H9 (cell line): ENCODE measurements around the gene MSANTD1. TPM values are rescaled to one million over a fixed set of nuclear protein-coding genes. Genes with fewer than 3 reads are reported as not detected.

ENCODE experiments used
- DNase-seq: peaks from one replicate; pipeline ENCODE4 v3.0.0-alpha.2; 2017
- H2AFZ ChIP-seq: one replicate; pipeline ENCODE4 v1.6.1; 2013; ENCODE audit warnings: mild to moderate bottlenecking, low read length, control low read depth, moderate library complexity
- H2AK5ac ChIP-seq: 2 replicates; pipeline ENCODE4 v1.6.1; 2013; ENCODE audit warnings: low read length, control low read depth, mixed read lengths; ENCODE audit not compliant: insufficient read length
- H2BK120ac ChIP-seq: one replicate; pipeline ENCODE4 v1.6.1; 2013; ENCODE audit warnings: low read depth, mild to moderate bottlenecking, low read length, control low read depth, inconsistent platforms; ENCODE audit not compliant: poor library complexity, severe bottlenecking
- H2BK12ac ChIP-seq: 2 replicates; pipeline ENCODE4 v1.6.1; 2013; ENCODE audit warnings: low read length, control low read depth, mixed read lengths, low read depth; ENCODE audit not compliant: insufficient read length
- H2BK15ac ChIP-seq: 2 replicates; pipeline ENCODE4 v1.6.1; 2013; ENCODE audit warnings: low read depth, low read length, control low read depth
- H2BK20ac ChIP-seq: one replicate; pipeline ENCODE4 v1.6.1; 2013; ENCODE audit warnings: low read depth, mild to moderate bottlenecking, low read length, control low read depth, inconsistent platforms; ENCODE audit not compliant: poor library complexity, severe bottlenecking
- H2BK5ac ChIP-seq: 2 replicates; pipeline ENCODE4 v1.6.1; 2013; ENCODE audit warnings: low read length, control low read depth, mixed read lengths; ENCODE audit not compliant: insufficient read length
- H3K14ac ChIP-seq: 2 replicates; pipeline ENCODE4 v1.6.1; 2013; ENCODE audit warnings: low read length, control low read depth; ENCODE audit not compliant: insufficient read depth
- H3K18ac ChIP-seq: 2 replicates; pipeline ENCODE4 v1.6.1; 2013; ENCODE audit warnings: low read depth, mild to moderate bottlenecking, mixed read lengths, low read length, control low read depth; ENCODE audit not compliant: insufficient read length
- H3K23ac ChIP-seq: 2 replicates; pipeline ENCODE4 v1.6.1; 2013; ENCODE audit warnings: low read length, control low read depth, mixed read lengths, low read depth; ENCODE audit not compliant: insufficient read length
- H3K23me2 ChIP-seq: 2 replicates; pipeline ENCODE4 v1.6.1; 2013; ENCODE audit warnings: low read depth, mild to moderate bottlenecking, mixed read lengths, low read length, control low read depth; ENCODE audit not compliant: insufficient read length, poor library complexity, severe bottlenecking
- H3K27ac ChIP-seq: 2 replicates; pipeline ENCODE4 v1.5.1; 2013; ENCODE audit warnings: low read length, control low read depth, mixed read lengths, low read depth; ENCODE audit not compliant: insufficient read length
- H3K27me3 ChIP-seq: 2 replicates; pipeline ENCODE4 v1.6.1; 2013; ENCODE audit warnings: low read length, control low read depth, inconsistent platforms; ENCODE audit not compliant: insufficient read depth
- H3K4ac ChIP-seq: 2 replicates; pipeline ENCODE4 v1.6.1; 2013; ENCODE audit warnings: low read depth, mild to moderate bottlenecking, control low read depth, inconsistent platforms, low read length, moderate library complexity
- H3K4me1 ChIP-seq: 2 replicates; pipeline ENCODE4 v1.6.1; 2013; ENCODE audit warnings: low read length, control low read depth, inconsistent platforms; ENCODE audit not compliant: insufficient read depth
- H3K4me2 ChIP-seq: 2 replicates; pipeline ENCODE4 v1.6.1; 2013; ENCODE audit warnings: low read length, control low read depth, mixed read lengths; ENCODE audit not compliant: insufficient read length, insufficient read depth
- H3K56ac ChIP-seq: 2 replicates; pipeline ENCODE4 v1.6.1; 2013; ENCODE audit warnings: low read depth, mild to moderate bottlenecking, mixed read lengths, low read length, control low read depth; ENCODE audit not compliant: insufficient read length
- H3K79me1 ChIP-seq: 2 replicates; pipeline ENCODE4 v1.6.1; 2013; ENCODE audit warnings: low read depth, mild to moderate bottlenecking, moderate library complexity, low read length, control low read depth, inconsistent platforms; ENCODE audit not compliant: insufficient read depth, poor library complexity, severe bottlenecking
- H3K79me2 ChIP-seq: 2 replicates; pipeline ENCODE4 v1.6.1; 2013; ENCODE audit warnings: low read length, control low read depth, inconsistent platforms; ENCODE audit not compliant: insufficient read depth
- H3K9ac ChIP-seq: 2 replicates; pipeline ENCODE4 v1.6.1; 2013; ENCODE audit warnings: low read length, control low read depth, mixed read lengths; ENCODE audit not compliant: insufficient read length; ENCODE audit errors: extremely low read depth
- H3K9me3 ChIP-seq: one replicate; pipeline ENCODE4 v1.6.1; 2013; ENCODE audit warnings: low read depth, low read length, inconsistent platforms; ENCODE audit not compliant: control insufficient read depth
- H3T11ph ChIP-seq: one replicate; pipeline ENCODE4 v1.6.1; 2013; ENCODE audit warnings: mild to moderate bottlenecking, low read length, control low read depth, inconsistent platforms
- H4K20me1 ChIP-seq: one replicate; pipeline ENCODE4 v1.6.1; 2013; ENCODE audit not compliant: control insufficient read depth, insufficient read length, insufficient read depth
- H4K5ac ChIP-seq: 2 replicates; pipeline ENCODE4 v1.6.1; 2013; ENCODE audit warnings: low read depth, mild to moderate bottlenecking, mixed read lengths, low read length, control low read depth; ENCODE audit not compliant: insufficient read length
- H4K8ac ChIP-seq: replicated peaks from 2 replicates; pipeline ENCODE4 v1.6.1; 2013; ENCODE audit warnings: low read length, control low read depth, mixed read lengths, low read depth; ENCODE audit not compliant: insufficient read length
- H4K91ac ChIP-seq: 2 replicates; pipeline ENCODE4 v1.6.1; 2013; ENCODE audit warnings: low read depth, mild to moderate bottlenecking, moderate library complexity, mixed read lengths, low read length, control low read depth; ENCODE audit not compliant: insufficient read length
- H3K27ac Mint-ChIP-seq, 3 experiments: 2 replicates in 2 of 3; 3 replicates in 1 of 3; pipeline ENCODE4 v1.8.0; 2020 to 2021; ENCODE audit warnings: mixed read lengths in 3 of 3, mild to moderate bottlenecking in 1 of 3, moderate library complexity in 1 of 3
- H3K27me3 Mint-ChIP-seq: 2 replicates; pipeline ENCODE4 v1.8.0; 2021; ENCODE audit warnings: low read depth, mild to moderate bottlenecking, moderate library complexity, mixed read lengths
- H3K36me3 Mint-ChIP-seq, 3 experiments: 2 replicates in 2 of 3; 3 replicates in 1 of 3; pipeline ENCODE4 v1.8.0; 2020 to 2021; ENCODE audit warnings: low read depth in 3 of 3, mixed read lengths in 3 of 3; ENCODE audit not compliant: insufficient read depth in 1 of 3
- H3K4me1 Mint-ChIP-seq, 2 experiments: 2 replicates each; pipeline ENCODE4 v1.8.0; 2020; ENCODE audit warnings: mixed read lengths in 2 of 2
- H3K4me3 Mint-ChIP-seq, 2 experiments: 2 replicates in 1 of 2; 3 replicates in 1 of 2; pipeline ENCODE4 v1.8.0; 2020 to 2021; ENCODE audit warnings: mild to moderate bottlenecking in 2 of 2, mixed read lengths in 2 of 2, moderate library complexity in 1 of 2
- H3K9me3 Mint-ChIP-seq, 2 experiments: 2 replicates in 1 of 2; 3 replicates in 1 of 2; pipeline ENCODE4 v1.8.0; 2020; ENCODE audit warnings: mild to moderate bottlenecking in 2 of 2, mixed read lengths in 2 of 2, moderate library complexity in 1 of 2
- WGBS: extraction: QIAGEN DNeasy Blood & Tissue Kit; methylation state at CpG from one replicate; pipeline ENCODE4 v1.1.7; 2013; ENCODE audit warnings: missing lambda C conversion rate, low lambda C conversion rate, mixed read lengths; ENCODE audit not compliant: insufficient read length; ENCODE audit errors: extremely low coverage; 5-methylcytosine and 5-hydroxymethylcytosine counted together
- total RNA-seq: library from RNA; stranded (reverse); gene quantifications from 2 replicates; pipeline ENCODE4 v1.2.1, GENCODE V29; 2021
- TF ChIP-seq, protein P1 (sequence below): fragments of 200-600 bp; sonication (generic); conservative IDR thresholded peaks from 3 replicates; pipeline ENCODE4 v1.8.0; 2021; ENCODE audit warnings: antibody characterized with exemption, mild to moderate bottlenecking

The MSANTD1 gene
- total RNA-seq, 1 experiment from 2014 or later = 0.83 TPM

DNA sequence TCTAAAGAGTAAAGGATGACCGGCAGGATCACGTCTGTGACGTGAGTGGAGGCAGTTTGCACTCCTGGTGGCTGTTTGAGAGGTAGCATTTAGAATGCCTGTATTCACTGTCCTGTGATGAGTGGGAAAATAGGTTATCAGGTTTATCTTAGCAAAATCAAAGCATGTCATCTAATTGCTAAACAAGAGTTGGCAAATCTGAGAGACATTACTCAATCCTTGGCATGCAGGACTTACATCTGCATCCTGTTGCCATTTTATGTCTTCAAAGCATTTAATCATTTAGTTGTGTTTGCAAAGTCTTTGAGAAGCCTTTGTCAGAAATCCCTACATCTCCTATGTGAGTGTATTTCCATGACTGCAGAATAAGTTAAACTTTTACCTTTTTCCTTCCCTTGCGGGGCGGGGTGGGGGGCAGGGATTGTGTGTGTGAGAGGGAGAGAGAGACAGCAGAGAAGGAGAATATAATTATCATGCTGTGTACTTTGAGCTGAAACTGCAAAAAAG, 41.4 kb upstream of the MSANTD1 start:
- Histone ChIP-seq H3K79me1 (no peaks in the 10 kb centered on the region), H3K9me3 (no peaks in the 10 kb centered on the region), H2BK15ac (no peak overlapping the region), H2BK12ac (no peak overlapping the region), H3K23ac (no peak overlapping the region), H3K4ac (no peak overlapping the region), H4K20me1 (no peaks in the 10 kb centered on the region), H4K5ac (no peak overlapping the region), H2BK120ac (no peak overlapping the region), H3K4me2 (no peak overlapping the region), H4K8ac (no peak overlapping the region), H2BK5ac (no peak overlapping the region), H4K91ac (no peak overlapping the region), H3K23me2 (no peaks in the 10 kb centered on the region), H3K79me2 (no peaks in the 10 kb centered on the region), H3K9ac (no peak overlapping the region), H3K18ac (no peak overlapping the region), H2BK20ac (no peak overlapping the region), H2AFZ (no peak overlapping the region), H3K27me3 (no peaks in the 10 kb centered on the region), H3K14ac (no peak overlapping the region), H3T11ph (no peak overlapping the region), H3K56ac (no peak overlapping the region), H3K4me1 (no peaks in the 10 kb centered on the region), H3K27ac (no peak overlapping the region), H2AK5ac (no peak overlapping the region)
- TF ChIP-seq, protein P1, sequence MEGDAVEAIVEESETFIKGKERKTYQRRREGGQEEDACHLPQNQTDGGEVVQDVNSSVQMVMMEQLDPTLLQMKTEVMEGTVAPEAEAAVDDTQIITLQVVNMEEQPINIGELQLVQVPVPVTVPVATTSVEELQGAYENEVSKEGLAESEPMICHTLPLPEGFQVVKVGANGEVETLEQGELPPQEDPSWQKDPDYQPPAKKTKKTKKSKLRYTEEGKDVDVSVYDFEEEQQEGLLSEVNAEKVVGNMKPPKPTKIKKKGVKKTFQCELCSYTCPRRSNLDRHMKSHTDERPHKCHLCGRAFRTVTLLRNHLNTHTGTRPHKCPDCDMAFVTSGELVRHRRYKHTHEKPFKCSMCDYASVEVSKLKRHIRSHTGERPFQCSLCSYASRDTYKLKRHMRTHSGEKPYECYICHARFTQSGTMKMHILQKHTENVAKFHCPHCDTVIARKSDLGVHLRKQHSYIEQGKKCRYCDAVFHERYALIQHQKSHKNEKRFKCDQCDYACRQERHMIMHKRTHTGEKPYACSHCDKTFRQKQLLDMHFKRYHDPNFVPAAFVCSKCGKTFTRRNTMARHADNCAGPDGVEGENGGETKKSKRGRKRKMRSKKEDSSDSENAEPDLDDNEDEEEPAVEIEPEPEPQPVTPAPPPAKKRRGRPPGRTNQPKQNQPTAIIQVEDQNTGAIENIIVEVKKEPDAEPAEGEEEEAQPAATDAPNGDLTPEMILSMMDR = peak; percentile 26; the same call in 1 of the 3 replicates
- no CpG with 5 or more reads among the region's 5 CpGs for WGBS
- Mint-ChIP-seq H3K9me3 (no peaks in the 10 kb centered on the region), H3K36me3 (peaks cover 15 to 61% (median 61%) of the 10 kb centered on the region in 3 experiments; a peak in 6 of 7 replicates), H3K27ac (no peak overlapping the region), H3K27me3 (no peaks in the 10 kb centered on the region), H3K4me1 (no peaks in the 10 kb centered on the region), H3K4me3 (no peak overlapping the region)
- DNase-seq = no peak
